Ishikawa (cell line): ENCODE measurements around the gene GET4.

Experiments
- CEBPB ChIP-seq: IDR thresholded peaks from 2 replicates; pipeline ENCODE4 v1.6.1; 2012
- MAX ChIP-seq: IDR thresholded peaks from 2 replicates; pipeline ENCODE4 v1.6.1; 2012
- RAD21 ChIP-seq: IDR thresholded peaks from 2 replicates; pipeline ENCODE4 v1.6.1; 2012; ENCODE audit warnings: low read depth
- TAF1 ChIP-seq: IDR thresholded peaks from 2 replicates; pipeline ENCODE4 v1.6.1; 2012; ENCODE audit warnings: low read depth, mild to moderate bottlenecking

- no peak for TF ChIP-seq MAX
- TF ChIP-seq CEBPB: no peak
- TF ChIP-seq TAF1: no peak
- no peak for TF ChIP-seq RAD21
Observed at GRCh38 chr7:883055-884021, 7.0 kb downstream of the GET4 start.
